H1 (cell line): Measurements from ENCODE around the gene IL17REL. TPM values are rescaled to one million over a fixed set of nuclear protein-coding genes. Genes with fewer than 3 reads are reported as not detected.

Source experiments
- CTCF ChIP-seq, 3 experiments: IDR thresholded peaks; 1 replicate in 2 of 3; 2 replicates in 1 of 3; pipeline versions ENCODE4 v1.5.1 to v1.6.1; 2011; ENCODE audit warnings: low read length in 3 of 3, mild to moderate bottlenecking in 3 of 3, inconsistent platforms in 2 of 3, low read depth in 1 of 3, moderate library complexity in 1 of 3; ENCODE audit not compliant: insufficient read depth in 1 of 3; ENCODE audit errors: control extremely low read depth in 1 of 3
- SAP30 ChIP-seq: fragments of 300-600 bp; sonication (generic); IDR thresholded peaks from 2 replicates; pipeline ENCODE4 v1.7.1; 2012; ENCODE audit warnings: low read length, moderate library complexity, mild to moderate bottlenecking, inconsistent platforms; ENCODE audit not compliant: insufficient read depth, insufficient replicate concordance
- polyA plus RNA-seq, 7 experiments: library from polyadenylated mRNA; depleted of rRNA in 3 of 7; stranded (reverse) in 5 of 7; unstranded in 2 of 7; fragments of >200 nt in 5 of 7; fragments of 200-250 nt in 2 of 7; gene quantifications; 1 replicate in 5 of 7; 2 replicates in 1 of 7; 4 replicates in 1 of 7; pipeline versions ENCODE4 v1.2.1 to v1.2.3, GENCODE V29; 2011 to 2013; ENCODE audit warnings: missing spikeins in 2 of 7, mixed read lengths in 2 of 7
- total RNA-seq: library from RNA; stranded (reverse); fragmentation: NEBNext Ultra II Directional; extraction: Animal tissue kit (Norgen Biotek cat#: 25700); gene quantifications from 2 replicates; pipeline ENCODE4 v1.2.1, GENCODE V29; 2021

The IL17REL gene
- total and polyA plus RNA-seq, 2 of the 8 experiments (the other 6 are each of a cell fraction or from before 2014, with no cell fraction given) = 0.15 to 0.20 TPM

- TF ChIP-seq CTCF (IDR thresholded peaks at IDR 0.05; ENCODE audit: control extremely low read depth in 1 of 3, insufficient read depth in 1 of 3, low read depth in 1 of 3, low read length in 3 of 3) (no peak), SAP30 (no peak)
- TF ChIP-seq, all 59 proteins: peak for 0
These were observed 9.8 kb downstream of the IL17REL start (continued) for GRCh38 chr22:50002791-50003190.
